ENCODE results near the gene RRP9.

Gene RRP9

DNA sequence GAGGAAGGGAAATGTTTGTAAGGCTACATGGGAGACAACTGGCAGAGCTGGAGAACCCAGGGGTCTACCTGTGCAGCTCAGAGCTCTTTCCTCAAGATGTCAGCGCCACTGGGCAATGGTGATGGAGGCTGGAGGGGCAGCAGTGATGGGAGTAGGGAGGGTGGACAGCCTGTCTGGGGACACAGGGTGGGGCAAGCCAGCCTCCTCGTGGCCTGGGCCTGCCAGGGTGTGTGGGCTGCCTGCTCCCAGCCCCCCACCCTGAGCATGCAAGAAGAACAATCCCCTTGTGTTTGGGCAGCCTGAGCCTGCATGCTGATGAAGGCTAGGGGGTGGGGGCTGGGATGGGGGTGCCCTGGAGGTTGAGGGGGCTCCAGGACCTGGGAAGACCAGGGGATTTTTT lies 24.3 kb upstream of the RRP9 start:
- no peak overlapping the region for H3K4me3 ChIP-seq (ENCODE audit: low read depth, low read length)
- TF ChIP-seq, protein P1, sequence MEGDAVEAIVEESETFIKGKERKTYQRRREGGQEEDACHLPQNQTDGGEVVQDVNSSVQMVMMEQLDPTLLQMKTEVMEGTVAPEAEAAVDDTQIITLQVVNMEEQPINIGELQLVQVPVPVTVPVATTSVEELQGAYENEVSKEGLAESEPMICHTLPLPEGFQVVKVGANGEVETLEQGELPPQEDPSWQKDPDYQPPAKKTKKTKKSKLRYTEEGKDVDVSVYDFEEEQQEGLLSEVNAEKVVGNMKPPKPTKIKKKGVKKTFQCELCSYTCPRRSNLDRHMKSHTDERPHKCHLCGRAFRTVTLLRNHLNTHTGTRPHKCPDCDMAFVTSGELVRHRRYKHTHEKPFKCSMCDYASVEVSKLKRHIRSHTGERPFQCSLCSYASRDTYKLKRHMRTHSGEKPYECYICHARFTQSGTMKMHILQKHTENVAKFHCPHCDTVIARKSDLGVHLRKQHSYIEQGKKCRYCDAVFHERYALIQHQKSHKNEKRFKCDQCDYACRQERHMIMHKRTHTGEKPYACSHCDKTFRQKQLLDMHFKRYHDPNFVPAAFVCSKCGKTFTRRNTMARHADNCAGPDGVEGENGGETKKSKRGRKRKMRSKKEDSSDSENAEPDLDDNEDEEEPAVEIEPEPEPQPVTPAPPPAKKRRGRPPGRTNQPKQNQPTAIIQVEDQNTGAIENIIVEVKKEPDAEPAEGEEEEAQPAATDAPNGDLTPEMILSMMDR (conservative IDR thresholded peaks at IDR 0.05; ENCODE audit: low read depth, low read length) = no peak

DNA sequence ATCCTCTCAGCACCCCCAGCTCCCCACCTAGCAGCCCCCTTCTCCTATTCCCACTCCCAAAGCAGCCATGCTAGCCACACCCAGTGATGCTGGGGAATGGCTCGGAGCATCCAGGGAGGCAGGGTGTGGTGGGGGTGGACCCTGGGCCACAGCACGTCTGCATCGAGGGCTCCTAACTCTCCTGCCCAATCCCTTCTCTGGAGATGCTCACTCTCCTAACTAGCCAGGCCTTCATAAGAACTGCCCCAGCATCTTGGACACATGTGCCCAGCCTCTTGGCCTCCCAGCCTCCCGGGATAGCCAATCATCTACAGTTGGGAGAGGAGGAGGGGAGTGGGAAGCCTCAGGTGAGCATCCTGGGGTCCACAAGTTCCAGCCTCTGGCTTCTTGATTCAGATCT lies 22.8 kb upstream of the RRP9 start:
- no peak for DNase-seq (ENCODE audit: low read depth)
- TF ChIP-seq, protein P1 (conservative IDR thresholded peaks at IDR 0.05; ENCODE audit: low read depth, low read length) = no peak
- no peak overlapping the region for H3K4me3 ChIP-seq (ENCODE audit: low read depth, low read length)

More for the DNA sequence above, 24.3 kb upstream of the RRP9 start:
- no peak for DNase-seq (ENCODE audit: low read depth)

DNA sequence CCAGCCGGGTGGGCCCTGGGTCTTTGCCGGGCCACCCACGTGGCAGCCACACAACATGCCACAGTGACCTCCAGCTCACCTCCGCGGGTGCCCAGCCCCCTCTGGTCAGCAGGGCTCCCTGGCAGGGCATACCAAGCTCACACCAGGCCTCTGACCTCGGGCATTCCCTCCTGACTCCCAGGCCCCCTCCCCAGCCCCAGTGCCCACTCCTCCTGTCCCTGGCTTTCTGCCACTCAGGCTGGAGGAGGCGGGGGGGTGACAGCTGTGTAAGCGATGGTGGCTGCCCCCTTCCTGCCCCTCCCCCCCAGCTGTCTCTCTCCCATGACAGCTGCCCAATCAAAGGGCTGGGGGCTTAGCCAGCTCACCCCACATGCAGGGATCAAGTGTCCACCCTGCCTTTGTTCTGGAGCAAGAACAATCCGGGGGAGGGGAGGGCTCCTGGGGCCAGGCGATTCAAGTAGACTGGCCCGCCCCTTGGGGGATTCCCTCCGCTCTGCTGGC lies 22.3 kb upstream of the RRP9 start:
- TF ChIP-seq, protein P1 (conservative IDR thresholded peaks at IDR 0.05; ENCODE audit: low read depth, low read length) = no peak
- DNase-seq (ENCODE audit: low read depth) = no peak
- no peak overlapping the region for H3K4me3 ChIP-seq (ENCODE audit: low read depth, low read length)

DNA sequence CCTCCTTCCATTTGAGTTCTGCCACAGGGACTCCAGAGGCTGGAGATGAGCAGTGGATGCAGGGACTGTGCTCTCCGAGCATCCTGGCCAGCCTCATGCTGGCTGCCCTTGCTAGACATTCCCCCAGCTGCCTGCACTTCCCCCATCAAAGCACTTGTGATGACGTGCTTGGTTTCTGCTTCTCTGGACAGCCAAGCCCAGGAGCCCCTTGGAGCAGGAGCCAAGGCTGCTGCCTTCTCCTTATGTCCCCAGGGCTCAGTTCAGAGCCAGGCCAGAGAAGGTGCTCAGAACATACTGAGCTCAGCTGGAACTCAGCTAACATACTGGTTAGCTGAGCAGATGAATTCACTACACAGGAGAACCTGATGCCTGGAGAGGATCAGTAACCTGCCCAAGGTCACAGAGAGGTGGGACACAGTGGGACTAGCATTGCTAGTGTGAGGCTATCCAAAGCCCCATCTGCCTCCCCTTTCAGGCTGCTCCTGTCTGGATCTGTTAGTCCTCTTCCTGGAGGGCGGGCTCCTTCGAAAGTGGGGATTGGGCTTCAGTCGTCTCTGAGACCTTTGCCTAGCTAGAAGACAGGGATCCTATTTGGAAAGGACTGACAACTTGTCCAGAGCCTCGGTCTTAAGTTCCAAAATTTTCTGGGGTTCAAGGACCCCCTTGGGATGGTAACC lies 21.3 kb upstream of the RRP9 start:
- TF ChIP-seq, protein P1 (conservative IDR thresholded peaks at IDR 0.05; ENCODE audit: low read depth, low read length) = no peak
- DNase-seq (ENCODE audit: low read depth) = no peak
- no peak overlapping the region for H3K4me3 ChIP-seq (ENCODE audit: low read depth, low read length)

DNA sequence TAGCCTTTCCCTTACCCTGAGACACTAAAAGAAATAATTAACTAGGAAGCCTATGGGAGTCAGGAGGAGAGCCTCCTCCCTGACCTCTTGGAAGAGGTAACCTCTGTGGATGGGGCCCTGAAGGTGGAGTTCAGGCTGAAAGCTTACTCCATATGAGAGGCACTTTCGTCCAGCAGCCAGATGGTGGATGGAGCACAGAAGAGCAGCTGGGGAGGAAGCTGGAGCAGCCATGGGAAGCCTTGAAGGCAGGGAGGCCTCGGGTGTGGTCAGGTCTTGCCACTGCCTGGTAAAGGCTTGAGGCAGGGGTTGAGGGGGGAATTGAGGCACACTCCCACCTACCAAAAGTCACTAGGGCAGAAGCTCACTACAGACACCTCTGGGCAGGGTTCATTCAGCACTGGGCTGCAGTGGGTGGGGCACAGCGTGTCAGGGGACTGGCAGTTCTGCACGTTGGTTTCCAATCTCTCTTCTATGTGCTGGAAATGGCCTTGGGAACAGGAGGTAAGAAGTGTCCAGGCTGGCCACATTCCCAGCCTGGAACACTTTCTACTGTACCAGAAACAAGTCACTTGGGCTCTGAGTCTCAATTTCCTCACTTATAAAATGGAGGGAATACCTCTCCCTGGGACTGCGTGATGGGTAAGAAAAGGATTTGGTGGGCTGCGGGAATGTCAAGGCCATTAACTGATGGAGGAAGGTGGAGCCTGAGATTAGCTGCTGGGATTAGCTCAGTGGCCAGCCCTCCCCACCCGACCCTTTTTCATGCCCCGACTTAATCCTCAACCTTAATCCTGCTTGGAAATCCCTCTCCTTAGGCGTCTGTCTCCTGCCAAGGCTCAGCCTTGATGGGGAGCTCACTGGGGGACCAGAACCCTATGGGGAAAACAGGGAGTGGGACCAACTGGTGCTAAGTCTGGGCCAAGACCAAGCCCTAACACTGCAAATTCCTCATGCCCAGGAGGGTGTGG lies 20.2 kb upstream of the RRP9 start:
- no peak for DNase-seq (ENCODE audit: low read depth)
- H3K4me3 ChIP-seq (ENCODE audit: low read depth, low read length) = no peak overlapping the region
- TF ChIP-seq, protein P1 (conservative IDR thresholded peaks at IDR 0.05; ENCODE audit: low read depth, low read length) = no peak

DNA sequence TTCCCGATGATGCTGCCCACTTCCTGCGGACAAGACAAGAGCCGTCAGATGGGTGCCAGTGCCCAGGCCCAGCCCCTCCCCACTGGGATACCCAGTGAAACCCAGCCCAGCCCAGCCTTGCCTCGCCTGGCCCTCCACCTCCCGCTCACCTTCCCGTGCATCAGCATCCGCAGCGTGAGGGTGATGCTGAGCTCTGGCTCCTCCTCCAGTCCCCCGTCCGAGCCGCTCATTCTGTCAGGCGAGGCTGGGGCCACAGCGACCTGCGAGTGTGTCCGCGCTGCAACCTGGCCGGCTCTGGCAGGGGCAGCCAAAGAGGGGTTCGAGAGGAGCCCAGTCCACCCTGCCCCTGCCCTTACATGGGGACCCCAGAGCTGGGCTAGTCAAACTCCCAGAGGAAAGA lies 19.3 kb upstream of the RRP9 start:
- TF ChIP-seq, protein P1 (conservative IDR thresholded peaks at IDR 0.05; ENCODE audit: low read depth, low read length) = no peak
- DNase-seq (ENCODE audit: low read depth) = no peak
- no peak overlapping the region for H3K4me3 ChIP-seq (ENCODE audit: low read depth, low read length)

Measured in choroid plexus epithelial cell (primary cell).